MCF 10A (cell line): ENCODE measurements around the gene GRIN2B. TPM values are rescaled to one million over a fixed set of nuclear protein-coding genes. Genes with fewer than 3 reads are reported as not detected.

Experiments
- BruUV-seq: library from RNA; stranded (reverse); fragments of 400-500 nt; replicated peaks from 2 replicates; lab custom pipeline; 2021; lab: Mats Ljungman, UMichigan
- CTCF ChIA-PET: fragments of 300-600 bp; sonication (Branson Sonifier 250); formaldehyde crosslinking; extraction: SDS; loops from one replicate; lab custom pipeline; 2021; ENCODE audit warnings: antibody characterized with exemption, inconsistent platforms; lab: Yijun Ruan, JAX
- POLR2A ChIA-PET: fragments of 300-600, 350-650 bp; sonication (Branson Sonifier 250); formaldehyde crosslinking; extraction: SDS; loops from one replicate; lab custom pipeline; 2020; ENCODE audit warnings: antibody characterized with exemption, inconsistent platforms; lab: Yijun Ruan, JAX
- DNase-seq: peaks from one replicate; pipeline ENCODE4 v3.0.0-alpha.2; 2018; ENCODE audit not compliant: unreplicated experiment
- H3K27ac Mint-ChIP-seq: one replicate; pipeline ENCODE4 v1.8.0; 2022; ENCODE audit warnings: mild to moderate bottlenecking, low read depth, mixed read lengths; ENCODE audit not compliant: unreplicated experiment
- H3K27me3 Mint-ChIP-seq: one replicate; pipeline ENCODE4 v1.8.0; 2022; ENCODE audit warnings: mixed read lengths; ENCODE audit not compliant: insufficient read depth, unreplicated experiment
- H3K36me3 Mint-ChIP-seq: one replicate; pipeline ENCODE4 v1.8.0; 2022; ENCODE audit warnings: mild to moderate bottlenecking, moderate library complexity, mixed read lengths; ENCODE audit not compliant: insufficient read depth, unreplicated experiment
- H3K4me1 Mint-ChIP-seq: one replicate; pipeline ENCODE4 v1.8.0; 2022; ENCODE audit warnings: mixed read lengths; ENCODE audit not compliant: insufficient read depth, unreplicated experiment
- H3K4me3 Mint-ChIP-seq: one replicate; pipeline ENCODE4 v1.8.0; 2022; ENCODE audit warnings: mild to moderate bottlenecking, moderate library complexity, mixed read lengths; ENCODE audit not compliant: unreplicated experiment
- H3K9me3 Mint-ChIP-seq: one replicate; pipeline ENCODE4 v1.8.0; 2022; ENCODE audit warnings: mixed read lengths; ENCODE audit not compliant: unreplicated experiment
- CTCF ChIP-seq: fragments of 200-600 bp; IDR thresholded peaks from one replicate; pipeline ENCODE4 v1.8.0; 2022; ENCODE audit warnings: antibody characterized with exemption, mild to moderate bottlenecking; ENCODE audit not compliant: unreplicated experiment
- intact Hi-C: fragments of 100-400 bp; cut with micrococcal nuclease; formaldehyde crosslinking; loops from 2 replicates; pipeline ENCODE4 v1.14.1; 2022
- total RNA-seq: library from RNA; stranded (reverse); gene quantifications from 2 replicates; pipeline ENCODE4 v1.2.3, GENCODE V29; 2022

The GRIN2B gene
- total RNA-seq, 1 experiment from 2014 or later = not detected

- Mint-ChIP-seq H3K27ac (no peak overlapping the region), H3K4me3 (no peak overlapping the region), H3K4me1 (no peaks in the 10 kb centered on the region), H3K36me3 (no peaks in the 10 kb centered on the region), H3K27me3 (no peaks in the 10 kb centered on the region), H3K9me3 (peaks cover 24% of the 10 kb centered on the region)
- DNase-seq = no peak
- no TSS peak for BruUV-seq
- no peak for TF ChIP-seq CTCF
- CTCF ChIA-PET = interaction anchor here (0.6 kb wide), 1 partner anchor 720 kb away, joined by 3 read pairs; no protein-coding TSS in a partner anchor
- intact Hi-C loops = no loop called here
- POLR2A ChIA-PET = no interaction called here
Measured at GRCh38 chr12:14010989-14011388, 29.6 kb upstream of the GRIN2B start.

GRCh38 chr12:14007639-14008038, 26.2 kb upstream of the GRIN2B start:
- intact Hi-C loops = no loop called here
- Mint-ChIP-seq H3K27me3 (no peaks in the 10 kb centered on the region), H3K9me3 (peaks cover 22% of the 10 kb centered on the region), H3K27ac (no peak overlapping the region), H3K4me3 (no peak overlapping the region), H3K36me3 (no peaks in the 10 kb centered on the region), H3K4me1 (no peaks in the 10 kb centered on the region)
- TF ChIP-seq CTCF = no peak
- ChIA-PET CTCF (no interaction called here), POLR2A (no interaction called here)
- DNase-seq = no peak
- BruUV-seq = no TSS peak

GRCh38 chr12:13992585-13992984, 11.2 kb upstream of the GRIN2B start:
- intact Hi-C loops = no loop called here
- BruUV-seq = no TSS peak
- CTCF ChIA-PET = interaction anchor here (0.6 kb wide), 2 partner anchors 38 to 51 kb away, joined by 3 read pairs; no protein-coding TSS in a partner anchor
- Mint-ChIP-seq H3K27ac (no peak overlapping the region), H3K27me3 (no peaks in the 10 kb centered on the region), H3K4me3 (no peak overlapping the region), H3K36me3 (no peaks in the 10 kb centered on the region), H3K4me1 (no peaks in the 10 kb centered on the region), H3K9me3 (peaks cover 8% of the 10 kb centered on the region)
- POLR2A ChIA-PET = no interaction called here
- no peak for DNase-seq
- TF ChIP-seq CTCF = no peak

- DNase-seq = no peak
- CTCF ChIA-PET = no interaction called here
- peaks cover 8% of the 10 kb centered on the region for H3K9me3 Mint-ChIP-seq
- intact Hi-C loops = no loop called here
- POLR2A ChIA-PET = no interaction called here
- BruUV-seq = no TSS peak
- H3K27ac Mint-ChIP-seq = no peak overlapping the region
- no peak overlapping the region for H3K4me3 Mint-ChIP-seq
- H3K36me3 Mint-ChIP-seq = no peaks in the 10 kb centered on the region
- no peak for TF ChIP-seq CTCF
- H3K27me3 Mint-ChIP-seq = no peaks in the 10 kb centered on the region
- H3K4me1 Mint-ChIP-seq = no peaks in the 10 kb centered on the region
Measured at GRCh38 chr12:13992106-13992505, 10.7 kb upstream of the GRIN2B start.
